Progenitor cell of endocrine pancreas (in vitro differentiated cells): ENCODE results near the gene XIRP2. TPM values are rescaled to one million over a fixed set of nuclear protein-coding genes. Genes with fewer than 3 reads are reported as not detected.
A peak's percentile ranks its signal among the peaks of the same experiment; 100 is the strongest.

Experiments used
- DNase-seq: peaks from one replicate; pipeline ENCODE4 v3.0.0; 2021; ENCODE audit warnings: low spot score; ENCODE audit not compliant: unreplicated experiment
- H3K27ac Mint-ChIP-seq: 2 replicates; pipeline ENCODE4 v1.8.0; 2021; ENCODE audit warnings: mild to moderate bottlenecking, moderate library complexity, mixed read lengths
- H3K27me3 Mint-ChIP-seq: 2 replicates; pipeline ENCODE4 v1.8.0; 2021; ENCODE audit warnings: mixed read lengths
- H3K36me3 Mint-ChIP-seq: 2 replicates; pipeline ENCODE4 v1.8.0; 2022; ENCODE audit warnings: mixed read lengths; ENCODE audit not compliant: insufficient read depth
- H3K4me1 Mint-ChIP-seq: 2 replicates; pipeline ENCODE4 v1.8.0; 2021; ENCODE audit warnings: low read depth, mixed read lengths
- H3K4me3 Mint-ChIP-seq: 2 replicates; pipeline ENCODE4 v1.8.0; 2021; ENCODE audit warnings: low read depth, mild to moderate bottlenecking, moderate library complexity, mixed read lengths
- H3K9me3 Mint-ChIP-seq: 2 replicates; pipeline ENCODE4 v1.8.0; 2021; ENCODE audit warnings: low read depth, mixed read lengths
- total RNA-seq: library from RNA; stranded (reverse); gene quantifications from 2 replicates; pipeline ENCODE4 v1.2.1, GENCODE V29; 2021
- TF ChIP-seq, protein P1 (sequence below): fragments of 200-600 bp; sonication (generic); IDR thresholded peaks from one replicate; pipeline ENCODE4 v1.5.0; 2021; ENCODE audit warnings: antibody characterized with exemption, mild to moderate bottlenecking; ENCODE audit not compliant: unreplicated experiment

Gene XIRP2
- total RNA-seq, 1 donor from 2014 or later: 0.12 TPM

GRCh38 chr2:166900700-166901099 is 12.4 kb downstream of the XIRP2 start:
- Mint-ChIP-seq H3K27me3 (no peaks in the 10 kb centered on the region), H3K9me3 (peaks cover 3% of the 10 kb centered on the region), H3K4me1 (peaks cover 5% of the 10 kb centered on the region), H3K36me3 (no peaks in the 10 kb centered on the region), H3K4me3 (no peak overlapping the region), H3K27ac (no peak overlapping the region)
- no peak for DNase-seq
- TF ChIP-seq, protein P1, sequence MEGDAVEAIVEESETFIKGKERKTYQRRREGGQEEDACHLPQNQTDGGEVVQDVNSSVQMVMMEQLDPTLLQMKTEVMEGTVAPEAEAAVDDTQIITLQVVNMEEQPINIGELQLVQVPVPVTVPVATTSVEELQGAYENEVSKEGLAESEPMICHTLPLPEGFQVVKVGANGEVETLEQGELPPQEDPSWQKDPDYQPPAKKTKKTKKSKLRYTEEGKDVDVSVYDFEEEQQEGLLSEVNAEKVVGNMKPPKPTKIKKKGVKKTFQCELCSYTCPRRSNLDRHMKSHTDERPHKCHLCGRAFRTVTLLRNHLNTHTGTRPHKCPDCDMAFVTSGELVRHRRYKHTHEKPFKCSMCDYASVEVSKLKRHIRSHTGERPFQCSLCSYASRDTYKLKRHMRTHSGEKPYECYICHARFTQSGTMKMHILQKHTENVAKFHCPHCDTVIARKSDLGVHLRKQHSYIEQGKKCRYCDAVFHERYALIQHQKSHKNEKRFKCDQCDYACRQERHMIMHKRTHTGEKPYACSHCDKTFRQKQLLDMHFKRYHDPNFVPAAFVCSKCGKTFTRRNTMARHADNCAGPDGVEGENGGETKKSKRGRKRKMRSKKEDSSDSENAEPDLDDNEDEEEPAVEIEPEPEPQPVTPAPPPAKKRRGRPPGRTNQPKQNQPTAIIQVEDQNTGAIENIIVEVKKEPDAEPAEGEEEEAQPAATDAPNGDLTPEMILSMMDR: no peak

DNA sequence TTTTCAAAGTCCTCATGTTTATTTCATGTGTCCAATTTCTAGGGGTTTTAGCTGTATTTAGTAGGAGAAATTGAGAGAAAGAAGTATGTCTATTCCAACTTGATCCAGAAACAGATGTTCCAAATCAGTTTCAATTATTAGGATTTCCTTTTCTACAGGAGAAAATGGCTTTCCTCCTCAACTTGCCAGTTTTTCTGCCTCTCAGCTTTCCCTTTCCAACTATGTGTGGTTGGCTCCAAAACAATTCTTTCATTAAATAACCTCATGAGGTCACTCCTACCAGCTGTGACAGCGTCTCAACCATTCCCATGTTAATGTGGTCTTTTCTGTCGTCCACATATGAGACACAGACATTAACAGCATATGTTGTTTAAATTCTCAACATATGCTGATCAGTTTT is 13.1 kb downstream of the XIRP2 start:
- Mint-ChIP-seq H3K27ac (no peak overlapping the region), H3K4me3 (no peak overlapping the region), H3K27me3 (no peaks in the 10 kb centered on the region), H3K36me3 (no peaks in the 10 kb centered on the region), H3K9me3 (peaks cover 3% of the 10 kb centered on the region), H3K4me1 (peaks cover 5% of the 10 kb centered on the region)
- DNase-seq: no peak
- TF ChIP-seq, protein P1: no peak

DNA sequence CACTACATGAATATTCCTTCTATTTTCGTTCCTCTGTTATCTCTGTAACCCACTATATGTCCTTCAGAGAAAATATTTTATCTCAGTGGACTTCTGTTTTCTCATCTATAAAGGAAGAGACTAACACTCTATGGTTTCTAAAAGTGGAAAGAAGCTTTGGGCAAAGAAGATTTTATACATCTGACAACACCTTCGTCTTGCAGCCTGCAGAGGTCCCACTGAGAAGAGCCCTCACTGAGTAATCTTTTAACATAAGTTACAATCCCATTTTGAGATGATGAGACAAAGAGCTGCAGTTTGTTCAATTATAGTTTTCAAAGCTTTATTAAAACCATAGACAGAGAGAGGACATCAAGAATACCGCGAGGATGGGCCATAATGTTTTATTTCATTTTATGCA is 28.7 kb downstream of the XIRP2 start:
- TF ChIP-seq, protein P1: no peak
- Mint-ChIP-seq H3K9me3 (peaks cover 11% of the 10 kb centered on the region), H3K27me3 (no peaks in the 10 kb centered on the region), H3K27ac (no peak overlapping the region), H3K4me1 (peaks cover 2% of the 10 kb centered on the region), H3K4me3 (no peak overlapping the region), H3K36me3 (no peaks in the 10 kb centered on the region)
- no peak for DNase-seq

- TF ChIP-seq, protein P1: no peak
- no peak overlapping the region for H3K27ac Mint-ChIP-seq
- peaks cover 7% of the 10 kb centered on the region for H3K9me3 Mint-ChIP-seq
- DNase-seq: no peak
- no peaks in the 10 kb centered on the region for H3K36me3 Mint-ChIP-seq
- H3K4me1 Mint-ChIP-seq: peaks cover 2% of the 10 kb centered on the region
- H3K4me3 Mint-ChIP-seq: no peak overlapping the region
- H3K27me3 Mint-ChIP-seq: no peaks in the 10 kb centered on the region
These were observed 29.1 kb downstream of the XIRP2 start for GRCh38 chr2:166917415-166917814.

- H3K4me3 Mint-ChIP-seq: no peak overlapping the region
- no peaks in the 10 kb centered on the region for H3K9me3 Mint-ChIP-seq
- no peaks in the 10 kb centered on the region for H3K36me3 Mint-ChIP-seq
- H3K27me3 Mint-ChIP-seq: no peaks in the 10 kb centered on the region
- no peak for DNase-seq
- peak overlapping the region; percentile 5 for H3K27ac Mint-ChIP-seq
- TF ChIP-seq, protein P1: no peak
- H3K4me1 Mint-ChIP-seq: peaks cover 2% of the 10 kb centered on the region
These were observed 33.1 kb downstream of the XIRP2 start for GRCh38 chr2:166921261-166921896.
